Ectodermal cell (in vitro differentiated cells): ENCODE measurements around the gene PRDM4.
"Not testable (repeated sequence)": the region's sequence is repeated elsewhere in the genome, so short reads cannot be mapped to it uniquely, and the experiment has no call there.

Source experiments
- H3K27ac ChIP-seq: 2 replicates; pipeline ENCODE4 v1.7.0; 2013; ENCODE audit warnings: mild to moderate bottlenecking, low read depth, low read length; ENCODE audit not compliant: insufficient read depth, poor library complexity, severe bottlenecking
- H3K27me3 ChIP-seq: 2 replicates; pipeline ENCODE4 v1.7.0; 2013; ENCODE audit warnings: mild to moderate bottlenecking, low read length; ENCODE audit not compliant: insufficient read depth, control insufficient read depth, poor library complexity, severe bottlenecking
- H3K36me3 ChIP-seq: one replicate; pipeline ENCODE4 v1.7.0; 2013; ENCODE audit warnings: low read length; ENCODE audit not compliant: control insufficient read depth, insufficient read depth
- H3K4me1 ChIP-seq: one replicate; pipeline ENCODE4 v1.7.0; 2013; ENCODE audit warnings: low read length; ENCODE audit not compliant: control insufficient read depth, insufficient read depth
- H3K4me3 ChIP-seq: 2 replicates; pipeline ENCODE4 v1.7.0; 2013; ENCODE audit warnings: low read depth, low read length, control low read depth; ENCODE audit not compliant: insufficient read depth
- H3K9me3 ChIP-seq: 2 replicates; pipeline ENCODE4 v1.7.0; 2013; ENCODE audit warnings: mild to moderate bottlenecking, low read length, moderate library complexity; ENCODE audit not compliant: control insufficient read depth
- WGBS, 2 experiments: methylation state at CpG; one replicate each; pipeline ENCODE4 v1.1.7; 2013; ENCODE audit warnings: missing lambda C conversion rate in 2 of 2; 5-methylcytosine and 5-hydroxymethylcytosine counted together

Gene PRDM4

GRCh38 chr12:107695772-107696171 lies 65.2 kb downstream of the PRDM4 start:
- H3K4me3 ChIP-seq, H3K27me3 ChIP-seq, H3K4me1 ChIP-seq, H3K27ac ChIP-seq, H3K9me3 ChIP-seq: not testable (repeated sequence)
- 86 to 100% methylated on average over 2 of the region's 2 CpGs for WGBS, 2 experiments
- H3K36me3 ChIP-seq: peaks cover 52% of the 10 kb centered on the region

- H3K27me3 ChIP-seq: no peaks in the 10 kb centered on the region
- peak within 1 kb of the TSS; percentile 73 for H3K27ac ChIP-seq
- peaks cover 21% of the 10 kb centered on the region for H3K36me3 ChIP-seq
- 1% methylated on average over 51 of the region's 51 CpGs for WGBS, 2 experiments
- H3K4me3 ChIP-seq: peak within 1 kb of the TSS; percentile 93
- H3K4me1 ChIP-seq: no peaks in the 10 kb centered on the region
- H3K9me3 ChIP-seq: no peaks in the 10 kb centered on the region
These were observed 75.3 kb downstream of the PRDM4 start, which contains the start of gene PWP1 for GRCh38 chr12:107685360-107686248. TSS of gene PWP1 (plus strand) at chr12:107685799. CDS start at chr12:107685900, 101 bp downstream.

GRCh38 chr12:107684990-107685359 lies 76.0 kb downstream of the PRDM4 start:
- Histone ChIP-seq H3K27ac (peak overlapping the region; percentile 73), H3K9me3 (no peaks in the 10 kb centered on the region), H3K4me3 (peak overlapping the region; percentile 93), H3K4me1 (no peaks in the 10 kb centered on the region), H3K27me3 (no peaks in the 10 kb centered on the region), H3K36me3 (peaks cover 15% of the 10 kb centered on the region)
- WGBS, 2 experiments: 40% methylated on average over 8 to 9 of the region's 9 CpGs

- WGBS, 2 experiments: 81 to 83% methylated on average over 3 of the region's 3 CpGs
- H3K27ac ChIP-seq: no peak overlapping the region
- peaks cover 9% of the 10 kb centered on the region for H3K36me3 ChIP-seq
- no peaks in the 10 kb centered on the region for H3K4me1 ChIP-seq
- H3K27me3 ChIP-seq: no peaks in the 10 kb centered on the region
- no peaks in the 10 kb centered on the region for H3K9me3 ChIP-seq
- no peak overlapping the region for H3K4me3 ChIP-seq
These were observed 76.7 kb downstream of the PRDM4 start for GRCh38 chr12:107684029-107684795.
